A549 treated with ZK216348 at 1 μM for 4 hours (cell line): Measurements from ENCODE around the gene GNE. TPM values are rescaled to one million over a fixed set of nuclear protein-coding genes. Genes with fewer than 3 reads are reported as not detected.

Experiments
- total RNA-seq: library from RNA; stranded (reverse); fragments of 200-300 nt; extraction: Qiagen RNA extraction; gene quantifications from 5 replicates; pipeline ENCODE4 v1.2.3, GENCODE V29; 2022; ENCODE audit warnings: low read depth

The GNE gene
- 10.8 to 18.1 TPM (median 14.5 TPM) in 5 replicates for total RNA-seq

GRCh38 chr9:36258208-36258995 lies at the start of gene GNE:
Gene GNE (minus strand): TSS chr9:36258448. CDS start chr9:36249355, 9,093 bp downstream.

GRCh38 chr9:36190388-36191289 lies 67.6 kb downstream of the GNE start, which contains the start of gene CLTA:
Gene CLTA (plus strand): TSS chr9:36190921. CDS start chr9:36191057, 136 bp downstream.

GRCh38 chr9:36169166-36169565 lies 89.1 kb downstream of the GNE start, which contains the start of gene CCIN:
Gene CCIN (plus strand): TSS chr9:36169388. CDS start chr9:36169503, 115 bp downstream.

Other genes with a start within 250 kb of the GNE start
- 3.7 to 6.9 TPM (median 6.4 TPM) in 5 replicates for gene RECK, start 221.5 kb downstream of the GNE start, total RNA-seq
- gene GLIPR2, start 121.7 kb downstream of the GNE start, total RNA-seq = 7.1 to 10.8 TPM (median 9.4 TPM) in 5 replicates
- not detected in 5 replicates for gene CCIN, start 89.1 kb downstream of the GNE start, total RNA-seq
- gene CLTA, start 67.5 kb downstream of the GNE start, total RNA-seq = 332 to 410 TPM (median 386 TPM) in 5 replicates
- 5.0 to 10.4 TPM (median 9.2 TPM) in 5 replicates for gene RNF38, start 141.8 kb upstream of the GNE start, total RNA-seq